Colon (tissue), 2 donors: ENCODE measurements around the gene SELP.

Experiments used
- FAIRE-seq: peaks from 2 replicates; lab custom pipeline; 2012; peaks lifted over from hg19 to GRCh38; lab: Jason Lieb, UNC
- donor health status: control.
- donor health status: control.

Gene SELP

GRCh38 chr1:169620565-169620964 is 9.4 kb downstream of the SELP start:
- no peak for FAIRE-seq

- FAIRE-seq: no peak
Measured at GRCh38 chr1:169618367-169618766, 11.6 kb downstream of the SELP start.

- no peak for FAIRE-seq
Measured at GRCh38 chr1:169615803-169616202, 14.1 kb downstream of the SELP start.

GRCh38 chr1:169610858-169611257 is 19.1 kb downstream of the SELP start:
- no peak for FAIRE-seq

GRCh38 chr1:169610108-169610507 is 19.8 kb downstream of the SELP start:
- no peak for FAIRE-seq

GRCh38 chr1:169608226-169608625 is 21.7 kb downstream of the SELP start:
- no peak for FAIRE-seq

GRCh38 chr1:169604781-169605560 is 25.0 kb downstream of the SELP start:
- no peak for FAIRE-seq

- FAIRE-seq: no peak
Measured at GRCh38 chr1:169601096-169601881, 28.6 kb downstream of the SELP start.

- FAIRE-seq: no peak
Measured at GRCh38 chr1:169595764-169596711, 33.9 kb downstream of the SELP start.

GRCh38 chr1:169594391-169594790 is 35.5 kb downstream of the SELP start:
- no peak for FAIRE-seq

GRCh38 chr1:169590932-169591331 is 39.0 kb downstream of the SELP start:
- FAIRE-seq: no peak

GRCh38 chr1:169588785-169589485 is 41.0 kb downstream of the SELP start:
- no peak for FAIRE-seq

GRCh38 chr1:169588112-169588511 is 41.8 kb downstream of the SELP start:
- no peak for FAIRE-seq

- FAIRE-seq: no peak
Measured at GRCh38 chr1:169586395-169587255, 43.3 kb downstream of the SELP start, which contains the start of gene F5. TSS of gene F5 (minus strand) at chr1:169586481. CDS start at chr1:169586386, 95 bp downstream.

- no peak for FAIRE-seq
Measured at GRCh38 chr1:169586067-169586394, 43.9 kb downstream of the SELP start.

- FAIRE-seq: no peak
Measured at GRCh38 chr1:169585181-169585580, 44.7 kb downstream of the SELP start.

- FAIRE-seq: no peak
Measured at GRCh38 chr1:169584483-169585144, 45.3 kb downstream of the SELP start.

- no peak for FAIRE-seq
Measured at GRCh38 chr1:169577981-169578738, 51.8 kb downstream of the SELP start.

- FAIRE-seq: no peak
Measured at GRCh38 chr1:169576935-169577331, 53.0 kb downstream of the SELP start.
